Effector memory CD4-positive, alpha-beta T cell (primary cell): ENCODE data around the gene TRPC4.
"Not testable (repeated sequence)": the region's sequence is repeated elsewhere in the genome, so short reads cannot be mapped to it uniquely, and the experiment has no call there.

Experiments
- DNase-seq, 3 donors: peaks; one replicate each; pipeline ENCODE4 v3.0.0-alpha.2; 2020
- H3K27ac ChIP-seq: 2 replicates; pipeline ENCODE4 v1.7.0; 2013; ENCODE audit warnings: mild to moderate bottlenecking, low read length, moderate library complexity; ENCODE audit not compliant: insufficient read depth, poor library complexity, severe bottlenecking
- H3K27me3 ChIP-seq: replicated peaks from 2 replicates; pipeline ENCODE4 v1.7.0; 2013; ENCODE audit warnings: mild to moderate bottlenecking, low read length; ENCODE audit not compliant: insufficient read depth, control insufficient read depth, poor library complexity, severe bottlenecking
- H3K36me3 ChIP-seq: 2 replicates; pipeline ENCODE4 v1.7.0; 2013; ENCODE audit warnings: mild to moderate bottlenecking, low read length, moderate library complexity; ENCODE audit not compliant: control insufficient read depth, insufficient read depth
- H3K4me1 ChIP-seq: 2 replicates; pipeline ENCODE4 v1.7.0; 2013; ENCODE audit warnings: low read length, mild to moderate bottlenecking; ENCODE audit not compliant: control insufficient read depth, insufficient read depth, poor library complexity, severe bottlenecking
- H3K4me3 ChIP-seq: 2 replicates; pipeline ENCODE4 v1.7.0; 2013; ENCODE audit warnings: low read length, low read depth, mild to moderate bottlenecking; ENCODE audit not compliant: insufficient read depth, poor library complexity, severe bottlenecking
- H3K9me3 ChIP-seq: 2 replicates; pipeline ENCODE4 v1.7.0; 2013; ENCODE audit warnings: mild to moderate bottlenecking, low read length, moderate library complexity; ENCODE audit not compliant: control insufficient read depth

Gene TRPC4

DNA sequence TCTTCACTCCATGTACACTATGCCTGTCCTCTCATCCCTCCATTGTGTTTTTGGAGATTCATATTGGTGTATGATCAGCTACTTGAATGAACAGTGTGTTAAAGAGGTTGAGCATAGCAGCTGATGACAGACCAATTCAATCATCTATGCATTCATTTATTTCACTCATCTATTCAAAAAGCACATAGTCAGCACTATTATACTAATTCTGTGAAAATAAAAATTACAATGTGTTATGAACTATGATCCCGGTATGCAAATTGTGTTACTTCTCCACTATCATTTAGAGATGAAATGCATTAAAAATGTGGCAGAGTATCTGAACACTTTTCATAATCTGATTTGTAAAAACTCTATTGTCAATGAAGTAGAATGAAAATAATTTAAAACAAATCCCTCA, 5.9 kb downstream of the TRPC4 start:
- H3K27ac ChIP-seq: no peak overlapping the region
- DNase-seq: no peak
- no peaks in the 10 kb centered on the region for H3K27me3 ChIP-seq
- no peak overlapping the region for H3K4me3 ChIP-seq
- no peaks in the 10 kb centered on the region for H3K9me3 ChIP-seq
- H3K36me3 ChIP-seq: no peaks in the 10 kb centered on the region
- no peaks in the 10 kb centered on the region for H3K4me1 ChIP-seq

DNA sequence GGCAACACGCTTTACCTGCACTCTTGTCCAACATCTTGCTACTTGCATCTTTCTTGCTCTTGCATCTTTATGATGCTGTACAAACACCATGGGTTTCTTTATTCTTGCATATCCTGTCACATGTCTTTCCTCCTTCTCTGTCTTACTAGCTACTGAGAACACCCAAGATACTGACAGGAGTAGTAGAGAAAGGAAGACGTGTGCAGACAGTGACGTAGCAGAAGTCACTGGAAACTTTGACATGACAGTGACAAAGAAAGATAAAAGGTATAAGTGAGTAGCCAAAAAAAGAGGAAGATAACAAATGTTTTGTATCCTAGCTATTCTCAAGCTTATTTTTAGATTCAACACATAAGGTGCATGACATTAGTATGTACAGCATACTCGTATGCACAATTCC, 34.2 kb downstream of the TRPC4 start:
- no peak overlapping the region for H3K27ac ChIP-seq
- H3K36me3 ChIP-seq: no peaks in the 10 kb centered on the region
- no peaks in the 10 kb centered on the region for H3K9me3 ChIP-seq
- H3K4me1 ChIP-seq: no peaks in the 10 kb centered on the region
- H3K27me3 ChIP-seq: no peaks in the 10 kb centered on the region
- no peak for DNase-seq
- no peak overlapping the region for H3K4me3 ChIP-seq

DNA sequence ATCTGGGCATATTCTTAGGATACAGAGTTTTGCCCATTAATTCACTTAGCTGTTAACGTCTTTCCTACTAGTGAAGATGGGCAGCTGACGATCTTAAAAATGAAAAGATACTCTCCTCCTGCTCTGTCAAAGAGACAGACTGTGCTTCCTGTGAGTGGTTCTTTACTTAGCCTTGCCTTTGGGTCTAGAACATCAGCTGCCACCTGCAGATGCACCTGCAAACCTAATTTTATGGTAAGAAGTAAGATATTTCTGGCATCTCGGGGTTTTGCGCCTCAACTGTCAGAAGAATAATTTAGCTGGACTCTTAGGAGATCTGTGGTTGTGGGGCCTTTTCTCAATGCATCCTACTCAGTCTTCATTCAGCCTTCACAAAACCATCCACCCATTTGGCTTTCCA, 36.2 kb downstream of the TRPC4 start:
- H3K36me3 ChIP-seq: no peaks in the 10 kb centered on the region
- H3K4me3 ChIP-seq: no peak overlapping the region
- H3K27me3 ChIP-seq: no peaks in the 10 kb centered on the region
- no peaks in the 10 kb centered on the region for H3K4me1 ChIP-seq
- no peak overlapping the region for H3K27ac ChIP-seq
- DNase-seq: no peak
- H3K9me3 ChIP-seq: no peaks in the 10 kb centered on the region

DNA sequence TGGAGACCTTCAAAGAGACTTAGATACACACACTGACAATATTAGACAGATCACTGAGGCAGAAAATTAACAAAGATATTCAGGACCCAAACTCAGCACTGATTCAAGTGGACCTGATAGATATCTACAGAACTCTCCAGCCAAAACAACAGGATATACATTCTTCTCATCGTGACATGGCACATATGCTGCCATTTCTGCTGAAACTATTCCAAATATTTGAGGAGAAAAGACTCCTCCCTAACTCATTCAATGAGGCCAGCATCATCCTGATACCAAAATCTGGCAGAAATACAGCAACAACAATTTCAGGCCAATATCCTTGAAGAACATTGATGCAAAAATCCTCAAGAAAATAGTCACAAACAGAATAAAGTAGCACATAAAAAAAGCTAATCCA, 53.3 kb downstream of the TRPC4 start:
- DNase-seq: no peak
- Histone ChIP-seq H3K4me3 (no peak overlapping the region), H3K36me3 (no peaks in the 10 kb centered on the region), H3K27ac (no peak overlapping the region), H3K9me3 (no peaks in the 10 kb centered on the region), H3K27me3 (no peaks in the 10 kb centered on the region), H3K4me1 (no peaks in the 10 kb centered on the region)

DNA sequence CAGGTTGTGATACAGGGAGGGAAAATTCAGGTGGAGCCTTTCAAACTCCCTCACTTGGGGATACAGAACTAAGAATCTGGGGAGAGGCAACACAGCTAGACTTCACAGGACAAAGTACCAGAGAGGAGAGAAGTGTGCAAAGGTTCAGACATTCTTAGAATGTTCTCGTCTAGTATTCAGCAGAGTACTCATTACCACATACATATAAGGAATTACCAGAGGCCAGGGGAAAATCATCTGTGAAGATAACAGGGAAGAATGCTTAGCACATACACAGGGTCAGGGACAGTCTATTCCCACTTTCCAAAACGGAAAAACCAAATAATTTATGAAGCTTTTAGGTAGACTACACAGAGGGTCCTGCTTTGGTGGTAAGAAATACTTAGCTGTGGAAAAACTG, 58.1 kb downstream of the TRPC4 start:
- no peaks in the 10 kb centered on the region for H3K9me3 ChIP-seq
- no peaks in the 10 kb centered on the region for H3K36me3 ChIP-seq
- H3K4me1 ChIP-seq: no peaks in the 10 kb centered on the region
- DNase-seq: no peak
- no peak overlapping the region for H3K4me3 ChIP-seq
- H3K27me3 ChIP-seq: no peaks in the 10 kb centered on the region
- no peak overlapping the region for H3K27ac ChIP-seq

DNA sequence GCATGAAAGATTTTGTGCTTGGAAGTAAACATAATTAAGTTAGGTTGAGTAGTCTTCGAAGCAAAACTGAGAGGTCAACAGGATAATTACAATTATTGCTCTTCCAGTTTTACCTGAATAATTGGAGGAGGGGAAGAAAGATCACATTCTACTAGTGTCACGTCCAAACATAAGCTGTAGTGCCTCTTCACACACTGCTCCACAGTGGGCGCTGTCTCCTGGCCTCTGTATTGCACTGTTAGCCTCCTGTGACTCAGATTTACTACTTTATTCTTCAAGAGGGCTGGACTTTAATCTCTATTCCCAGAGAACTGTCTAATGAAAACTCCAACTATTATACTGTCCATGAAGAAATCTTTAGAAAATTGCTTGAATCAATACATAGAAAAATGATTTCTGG, 62.9 kb downstream of the TRPC4 start:
- H3K4me1 ChIP-seq: no peaks in the 10 kb centered on the region
- H3K27me3 ChIP-seq: no peaks in the 10 kb centered on the region
- H3K9me3 ChIP-seq: no peaks in the 10 kb centered on the region
- H3K4me3 ChIP-seq: no peak overlapping the region
- no peak overlapping the region for H3K27ac ChIP-seq
- no peak for DNase-seq
- no peaks in the 10 kb centered on the region for H3K36me3 ChIP-seq

DNA sequence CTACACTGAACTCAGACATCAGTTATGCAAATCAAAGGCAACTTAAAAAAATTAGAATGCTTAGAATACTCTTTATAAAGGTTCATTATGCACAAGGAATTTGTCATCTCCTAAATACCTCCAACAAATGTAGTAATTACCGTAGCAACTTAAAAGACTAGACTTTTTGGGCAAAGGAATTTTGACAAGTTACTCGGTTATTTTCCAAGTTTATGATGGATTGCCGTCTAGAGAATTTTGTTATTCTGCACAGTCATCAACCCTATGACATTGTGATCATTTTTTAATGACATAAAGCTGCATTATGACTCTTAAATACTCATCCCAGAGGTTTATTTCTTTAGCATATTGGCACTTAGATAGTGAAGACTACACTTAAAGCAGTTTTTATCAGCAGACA, 71.9 kb downstream of the TRPC4 start:
- DNase-seq: no peak
- no peak overlapping the region for H3K4me3 ChIP-seq

DNA sequence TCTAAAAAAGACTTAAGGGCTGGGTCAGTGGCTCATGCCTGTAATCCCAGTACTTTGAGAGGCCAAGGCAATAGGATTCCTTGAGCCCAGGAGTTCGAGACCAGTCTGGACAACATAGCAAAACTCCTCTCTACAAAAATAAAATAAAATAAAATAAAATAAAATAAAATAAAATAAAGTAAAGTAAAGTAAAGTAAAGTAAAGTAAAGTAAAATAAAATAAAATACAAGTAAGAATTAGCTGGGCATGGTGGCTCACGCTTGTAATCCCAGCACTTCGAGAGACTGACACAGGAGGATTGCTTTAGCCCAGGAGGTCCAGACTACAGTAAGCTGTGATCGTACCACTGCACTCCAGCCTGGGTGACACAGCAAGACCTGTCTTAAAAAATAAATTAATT, 72.8 kb downstream of the TRPC4 start:
- H3K27ac ChIP-seq, H3K4me1 ChIP-seq, DNase-seq, H3K27me3 ChIP-seq, H3K9me3 ChIP-seq, H3K36me3 ChIP-seq, H3K4me3 ChIP-seq: not testable (repeated sequence)

More for the DNA sequence above, 71.9 kb downstream of the TRPC4 start:
- H3K36me3 ChIP-seq: no peaks in the 10 kb centered on the region
- H3K9me3 ChIP-seq: no peaks in the 10 kb centered on the region
- no peaks in the 10 kb centered on the region for H3K27me3 ChIP-seq
- H3K4me1 ChIP-seq: no peaks in the 10 kb centered on the region
- H3K27ac ChIP-seq: no peak overlapping the region

DNA sequence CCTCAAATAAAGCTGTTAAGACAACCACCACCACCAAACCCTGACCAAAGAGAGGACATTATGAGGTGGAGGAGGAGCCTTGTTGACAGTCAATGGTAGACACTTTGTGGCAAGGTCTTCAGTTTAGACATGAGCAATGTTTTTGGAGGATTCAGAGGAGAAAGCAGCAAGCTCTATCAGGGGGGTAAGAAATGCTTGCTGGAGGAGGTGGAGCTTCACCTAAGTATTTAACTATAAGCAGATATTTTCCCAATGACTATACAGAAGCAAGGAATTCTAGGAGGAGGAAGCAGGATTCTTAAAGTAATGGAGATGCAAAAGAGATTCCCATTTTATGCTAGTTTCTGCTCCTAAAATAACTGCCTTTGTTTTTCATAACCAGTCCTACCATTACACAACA, 74.2 kb downstream of the TRPC4 start:
- no peaks in the 10 kb centered on the region for H3K4me1 ChIP-seq

DNA sequence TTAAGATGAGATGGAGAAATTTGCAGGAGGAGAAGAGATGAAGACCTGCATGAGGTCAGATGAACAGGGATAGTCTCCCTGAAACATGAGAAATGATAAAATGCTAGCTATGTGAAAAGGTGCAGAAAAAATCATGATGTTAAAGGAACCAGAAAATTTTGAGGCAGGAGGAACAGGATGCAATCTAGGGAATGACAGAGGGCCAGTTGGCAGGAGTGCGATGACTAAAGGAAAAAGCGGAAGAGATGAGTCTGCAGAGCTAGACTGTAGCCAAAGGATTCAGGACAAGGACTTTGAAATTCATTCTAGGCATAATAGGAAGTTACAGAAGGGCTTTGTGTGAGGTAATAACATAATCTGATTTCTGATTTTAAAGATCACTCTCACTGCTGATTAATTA, 77.9 kb downstream of the TRPC4 start:
- no peaks in the 10 kb centered on the region for H3K36me3 ChIP-seq
- no peaks in the 10 kb centered on the region for H3K27me3 ChIP-seq
- H3K27ac ChIP-seq: no peak overlapping the region
- no peak overlapping the region for H3K4me3 ChIP-seq
- H3K9me3 ChIP-seq: no peaks in the 10 kb centered on the region
- no peaks in the 10 kb centered on the region for H3K4me1 ChIP-seq
- no peak for DNase-seq

More for the DNA sequence above, 74.2 kb downstream of the TRPC4 start:
- Histone ChIP-seq H3K36me3 (no peaks in the 10 kb centered on the region), H3K4me3 (no peak overlapping the region), H3K9me3 (no peaks in the 10 kb centered on the region), H3K27me3 (no peaks in the 10 kb centered on the region), H3K27ac (no peak overlapping the region)
- DNase-seq: no peak

DNA sequence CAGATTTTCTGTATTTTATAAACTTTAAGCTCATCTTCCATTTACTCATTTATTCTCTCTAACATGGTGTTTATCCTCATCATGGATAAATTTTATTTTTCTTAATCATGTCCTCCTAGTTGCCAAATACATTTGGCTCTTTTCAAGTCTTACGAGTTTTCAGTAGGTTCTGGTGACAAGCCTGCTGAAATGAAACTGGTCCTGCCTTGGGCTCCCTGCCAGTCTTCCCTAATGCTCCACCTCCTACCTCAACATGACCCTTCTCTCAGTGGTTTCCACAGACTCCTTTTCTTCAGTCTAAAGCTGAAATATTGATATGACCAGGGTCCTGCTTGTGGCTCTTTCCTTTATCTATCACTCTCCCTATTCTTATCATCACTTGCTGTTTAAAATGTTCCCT, 81.2 kb downstream of the TRPC4 start:
- no peak for DNase-seq
- H3K27me3 ChIP-seq: no peaks in the 10 kb centered on the region
- no peaks in the 10 kb centered on the region for H3K4me1 ChIP-seq
- H3K36me3 ChIP-seq: no peaks in the 10 kb centered on the region
- no peak overlapping the region for H3K4me3 ChIP-seq
- no peak overlapping the region for H3K27ac ChIP-seq
- H3K9me3 ChIP-seq: no peaks in the 10 kb centered on the region
